NCI-H2107 treated with DMSO at 0.1 percent for 48 hours (cell line): ENCODE results near the gene SEMA6A.
"Not testable (repeated sequence)": the region's sequence is repeated elsewhere in the genome, so short reads cannot be mapped to it uniquely, and the experiment has no call there.

Source experiments
- DNase-seq: peaks from one replicate; lab custom pipeline; 2025; ENCODE audit not compliant: unreplicated experiment; lab: John Stamatoyannopoulos, UW

SEMA6A gene

GRCh38 chr5:116524966-116525365 is 49.7 kb downstream of the SEMA6A start:
- DNase-seq, result no peak

- DNase-seq, result no peak
Observed at GRCh38 chr5:116524051-116524904, 50.3 kb downstream of the SEMA6A start.

DNA sequence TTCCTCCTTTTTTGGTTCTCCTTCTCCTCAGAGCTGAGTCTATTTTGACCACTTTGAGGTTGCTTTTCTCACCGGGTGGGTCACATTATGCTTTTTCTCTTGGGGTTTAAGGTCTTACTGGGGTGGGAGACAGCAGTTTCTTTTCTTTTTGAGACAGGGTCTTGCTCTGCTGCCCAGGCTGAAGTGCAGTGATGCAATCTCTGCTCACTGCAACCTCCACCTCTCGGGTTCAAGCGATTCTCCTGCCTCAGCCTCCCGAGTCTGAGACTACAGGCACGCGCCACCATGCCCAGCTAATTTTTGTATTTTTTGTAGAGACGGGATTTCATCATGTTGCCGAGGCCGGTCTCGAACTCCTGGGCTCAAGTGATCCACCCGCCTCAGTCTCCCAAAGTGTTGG is 51.4 kb downstream of the SEMA6A start:
- DNase-seq, result not testable (repeated sequence)

- no peak for DNase-seq
Observed at GRCh38 chr5:116522356-116523136, 52.1 kb downstream of the SEMA6A start.

GRCh38 chr5:116521173-116521872 is 53.3 kb downstream of the SEMA6A start:
- no peak for DNase-seq

DNA sequence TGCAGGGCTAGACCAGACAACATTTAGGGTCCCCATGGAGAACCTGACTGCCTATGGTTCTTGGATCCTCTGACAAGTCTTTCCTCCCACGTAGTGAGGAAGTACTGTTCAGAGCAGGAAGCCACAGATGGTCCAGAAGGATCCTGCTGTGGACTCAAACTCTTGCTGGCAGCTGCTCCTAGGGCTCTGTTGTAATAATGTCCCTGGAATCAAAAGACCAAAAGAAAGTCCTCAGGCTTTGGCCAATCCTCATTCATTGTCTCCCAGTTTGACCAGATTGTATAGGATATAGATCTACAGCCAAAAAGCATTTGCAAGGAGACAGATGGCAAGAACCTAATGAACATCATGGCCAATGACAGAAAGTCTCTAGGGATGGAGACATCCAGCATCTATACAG is 53.9 kb downstream of the SEMA6A start:
- DNase-seq, result no peak

GRCh38 chr5:116518423-116518822 is 56.2 kb downstream of the SEMA6A start:
- no peak for DNase-seq

GRCh38 chr5:116517488-116517887 is 57.1 kb downstream of the SEMA6A start:
- no peak for DNase-seq

- DNase-seq, result no peak
Observed at GRCh38 chr5:116516021-116516420, 58.6 kb downstream of the SEMA6A start.

DNA sequence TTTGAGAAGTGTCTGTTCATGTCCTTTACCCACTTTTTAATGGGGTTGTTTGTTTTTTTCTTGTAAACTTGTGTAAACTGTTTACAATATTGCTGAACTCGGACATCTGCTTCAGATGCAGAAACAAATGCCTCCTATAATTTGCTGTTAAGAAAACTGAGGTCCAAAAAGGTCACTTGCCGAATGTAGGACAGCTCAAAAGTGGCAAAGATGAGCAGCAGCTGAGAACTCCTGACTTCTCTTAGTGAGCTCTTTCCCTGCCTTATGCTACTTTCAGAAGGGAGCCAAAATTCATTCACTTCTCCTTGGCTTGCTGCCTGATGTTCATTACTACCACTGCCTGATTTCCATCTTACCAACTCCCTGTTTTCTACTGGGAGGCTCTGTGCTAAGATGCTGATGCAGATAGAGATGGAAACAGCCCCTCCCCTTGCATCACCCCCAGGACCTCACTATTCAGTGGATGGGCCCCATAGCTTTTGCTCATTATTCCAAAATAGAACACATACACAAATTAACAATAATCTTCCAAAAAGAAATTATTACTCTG is 60.1 kb downstream of the SEMA6A start:
- DNase-seq, result no peak

GRCh38 chr5:116510517-116510916 is 64.1 kb downstream of the SEMA6A start:
- DNase-seq, result no peak

DNA sequence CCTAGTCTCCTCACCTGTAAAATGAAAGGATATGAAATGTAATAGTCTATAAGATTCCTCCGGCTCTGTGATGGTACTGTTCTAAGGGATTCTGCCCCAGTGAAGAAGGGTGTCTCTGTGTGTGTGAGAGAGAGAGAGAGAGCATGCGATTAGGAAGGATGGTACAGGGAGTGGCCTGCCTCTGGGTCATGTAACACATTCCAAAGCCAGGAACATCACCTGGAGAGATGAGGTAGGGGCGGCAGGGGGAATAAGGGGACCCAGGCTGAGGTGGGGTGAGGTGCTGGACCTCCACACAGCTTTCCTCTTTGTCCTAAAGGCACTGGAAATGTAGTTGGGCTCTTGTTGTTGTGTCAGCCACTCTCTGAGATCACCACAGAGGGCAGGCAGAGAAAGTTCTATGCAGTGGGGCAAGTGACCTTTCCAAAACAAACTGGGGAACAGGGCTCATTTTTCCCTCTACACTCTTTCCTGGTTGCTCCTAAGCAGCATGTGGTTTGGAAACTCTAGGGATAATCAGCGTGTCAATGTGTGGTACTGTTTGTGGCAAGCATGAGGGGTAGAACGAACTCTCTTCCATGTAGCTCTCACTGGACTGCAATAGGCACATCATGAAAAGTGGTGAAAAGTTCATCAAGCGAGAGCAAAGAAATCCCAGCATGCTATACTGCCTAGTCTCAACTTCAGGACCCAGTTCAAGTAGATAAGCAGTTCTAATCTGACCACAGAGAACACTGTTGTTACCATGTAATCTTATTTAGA is 65.0 kb downstream of the SEMA6A start:
- no peak for DNase-seq

- DNase-seq, result no peak
Observed at GRCh38 chr5:116508835-116509234, 65.8 kb downstream of the SEMA6A start.

- DNase-seq, result no peak
Observed at GRCh38 chr5:116507941-116508655, 66.5 kb downstream of the SEMA6A start.

DNA sequence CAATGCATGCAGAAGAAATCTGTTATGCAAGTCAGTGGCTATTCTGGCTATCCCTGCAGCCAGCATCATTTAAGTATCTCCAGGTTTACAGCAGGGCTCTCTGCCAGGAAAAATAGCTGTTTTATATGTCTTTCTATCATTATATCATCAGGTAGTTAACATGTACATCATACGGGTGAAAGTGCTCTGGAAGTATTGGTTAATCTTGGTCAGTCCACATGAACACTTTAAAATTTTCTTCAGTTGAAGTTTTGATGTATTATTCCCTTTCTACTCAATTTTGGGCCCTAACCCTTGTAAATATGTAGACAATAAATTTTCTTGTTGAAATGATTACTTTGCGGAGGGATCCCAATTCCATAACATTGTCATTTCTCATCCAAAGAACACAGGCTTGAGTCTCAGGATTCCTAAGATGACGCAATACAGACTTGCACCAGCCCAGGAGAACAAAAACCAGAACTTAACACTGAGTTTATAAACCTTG is 67.5 kb downstream of the SEMA6A start:
- DNase-seq, result no peak

DNA sequence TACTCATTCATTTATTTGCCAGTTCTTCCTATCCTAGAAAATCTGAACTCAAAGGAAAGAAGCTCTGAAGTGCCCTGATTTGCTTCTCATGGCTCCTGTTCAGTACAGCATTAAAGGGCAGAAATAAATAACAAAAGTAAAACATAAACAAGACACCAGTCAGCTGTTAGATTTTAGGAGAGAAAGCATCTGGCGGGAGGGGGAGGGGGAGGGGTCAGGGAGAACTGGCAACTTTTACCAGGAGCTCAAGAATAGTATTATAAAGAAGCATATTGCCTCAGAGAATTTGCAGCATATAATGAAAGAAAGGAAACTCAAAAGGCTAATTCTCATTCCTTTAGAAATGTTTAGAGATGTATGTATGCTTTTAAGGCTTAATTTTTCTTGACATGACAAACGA is 68.1 kb downstream of the SEMA6A start:
- no peak for DNase-seq

GRCh38 chr5:116504593-116505166 is 69.9 kb downstream of the SEMA6A start:
- DNase-seq, result no peak

DNA sequence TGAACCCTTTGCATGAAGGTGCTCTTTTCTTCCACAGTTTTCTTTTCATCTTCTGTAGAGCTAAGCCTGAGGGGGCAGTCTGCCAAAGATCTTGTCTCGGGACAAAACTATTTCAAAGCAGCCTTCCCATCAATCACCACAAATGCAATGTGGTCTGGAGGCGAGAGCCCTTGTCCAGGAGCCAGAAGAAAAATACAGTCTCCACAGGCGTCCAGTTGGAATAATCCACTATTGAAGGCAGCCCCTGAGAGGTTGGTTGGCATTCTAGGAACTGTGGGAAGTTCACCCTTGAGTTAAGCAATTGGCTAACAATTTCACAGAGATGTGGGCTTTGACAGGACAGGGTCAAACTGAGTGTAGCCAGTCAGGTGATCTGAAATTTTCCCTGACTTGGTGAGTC is 72.0 kb downstream of the SEMA6A start:
- no peak for DNase-seq

GRCh38 chr5:116502138-116502537 is 72.5 kb downstream of the SEMA6A start:
- no peak for DNase-seq
